ENCODE results near the gene NRXN3. TPM values are rescaled to one million over a fixed set of nuclear protein-coding genes. Genes with fewer than 3 reads are reported as not detected.

NRXN3 gene
- polyA plus RNA-seq, 1 donor from 2014 or later = 110 TPM

- H3K9me2 ChIP-seq (ENCODE audit: insufficient read depth, low read length) = no peaks in the 10 kb centered on the region
- H3K27me3 ChIP-seq (ENCODE audit: insufficient read depth, low read depth, low read length) = no peaks in the 10 kb centered on the region
- H3K4me2 ChIP-seq (ENCODE audit: low read length) = no peak overlapping the region
- H3K36me3 ChIP-seq (ENCODE audit: insufficient read depth, low read length) = peaks cover 4% of the 10 kb centered on the region
- H3K27ac ChIP-seq (ENCODE audit: low read length) = no peak overlapping the region
- no peaks in the 10 kb centered on the region for H3K9me3 ChIP-seq (ENCODE audit: low read length)
- no peaks in the 10 kb centered on the region for H3K79me2 ChIP-seq (replicated peaks; ENCODE audit: insufficient read depth, low read length)
- H3F3A ChIP-seq (ENCODE audit: insufficient read depth, low read length, poor library complexity, severe bottlenecking) = no peaks in the 10 kb centered on the region
- no peak overlapping the region for H2AFZ ChIP-seq (ENCODE audit: low read depth, low read length)
- no peak for TF ChIP-seq RAD21 (conservative IDR thresholded peaks at IDR 0.05)
- TF ChIP-seq SMC3 (conservative IDR thresholded peaks at IDR 0.05; ENCODE audit: poor library complexity) = no peak
- TF ChIP-seq TAF1 (IDR thresholded peaks at IDR 0.05; ENCODE audit: low read depth) = no peak
- no peak for TF ChIP-seq CTCF (IDR thresholded peaks at IDR 0.05; ENCODE audit: poor library complexity, severe bottlenecking)
- TF ChIP-seq EZH2 (IDR thresholded peaks at IDR 0.05; ENCODE audit: borderline replicate concordance, insufficient read depth, low read length, poor library complexity, severe bottlenecking) = no peak
- H3K9ac ChIP-seq (ENCODE audit: low read length) = no peak overlapping the region
- H3K4me3 ChIP-seq (ENCODE audit: low read length) = no peak overlapping the region
- no peaks in the 10 kb centered on the region for H4K20me1 ChIP-seq (ENCODE audit: insufficient read depth)
Measured at GRCh38 chr14:79702197-79702596, 1532.0 kb downstream of the NRXN3 start.

- H3F3A ChIP-seq (ENCODE audit: insufficient read depth, low read length, poor library complexity, severe bottlenecking) = peaks cover under 1% of the 10 kb centered on the region
- H3K9ac ChIP-seq (ENCODE audit: low read length) = no peak overlapping the region
- no peak overlapping the region for H3K27ac ChIP-seq (ENCODE audit: low read length)
- peaks cover 4% of the 10 kb centered on the region for H3K36me3 ChIP-seq (ENCODE audit: insufficient read depth, low read length)
- H3K4me3 ChIP-seq (ENCODE audit: low read length) = no peak overlapping the region
- no peak for TF ChIP-seq TAF1 (IDR thresholded peaks at IDR 0.05; ENCODE audit: low read depth)
- TF ChIP-seq RAD21 (conservative IDR thresholded peaks at IDR 0.05) = no peak
- no peak for TF ChIP-seq POLR2AphosphoS5 (IDR thresholded peaks at IDR 0.05)
- no peak for TF ChIP-seq EZH2 (IDR thresholded peaks at IDR 0.05; ENCODE audit: borderline replicate concordance, insufficient read depth, low read length, poor library complexity, severe bottlenecking)
- no peak for TF ChIP-seq SMC3 (conservative IDR thresholded peaks at IDR 0.05; ENCODE audit: poor library complexity)
- no peak for TF ChIP-seq MXI1 (conservative IDR thresholded peaks at IDR 0.05; ENCODE audit: poor library complexity, severe bottlenecking)
- no peak for TF ChIP-seq CTCF (IDR thresholded peaks at IDR 0.05; ENCODE audit: poor library complexity, severe bottlenecking)
- TF ChIP-seq REST (IDR thresholded peaks at IDR 0.05; ENCODE audit: borderline replicate concordance) = no peak
- no peak for TF ChIP-seq EP300 (conservative IDR thresholded peaks at IDR 0.05; ENCODE audit: poor library complexity, severe bottlenecking)
- no peak overlapping the region for H2AFZ ChIP-seq (ENCODE audit: low read depth, low read length)
- H3K9me2 ChIP-seq (ENCODE audit: insufficient read depth, low read length) = no peaks in the 10 kb centered on the region
- no peaks in the 10 kb centered on the region for H3K9me3 ChIP-seq (ENCODE audit: low read length)
- no peaks in the 10 kb centered on the region for H4K20me1 ChIP-seq (ENCODE audit: insufficient read depth)
- no peaks in the 10 kb centered on the region for H3K79me2 ChIP-seq (replicated peaks; ENCODE audit: insufficient read depth, low read length)
- no peaks in the 10 kb centered on the region for H3K27me3 ChIP-seq (ENCODE audit: insufficient read depth, low read depth, low read length)
- no peak overlapping the region for H3K4me2 ChIP-seq (ENCODE audit: low read length)
Measured at GRCh38 chr14:79703209-79703608, 1533.0 kb downstream of the NRXN3 start.
